Measurements from ENCODE around the gene HMX1. TPM values are rescaled to one million over a fixed set of nuclear protein-coding genes. Genes with fewer than 3 reads are reported as not detected.

The HMX1 gene
- total and polyA plus RNA-seq, 2 donors (not counting 3 experiments of a cell fraction or from before 2014, with no cell fraction given): not detected

DNA sequence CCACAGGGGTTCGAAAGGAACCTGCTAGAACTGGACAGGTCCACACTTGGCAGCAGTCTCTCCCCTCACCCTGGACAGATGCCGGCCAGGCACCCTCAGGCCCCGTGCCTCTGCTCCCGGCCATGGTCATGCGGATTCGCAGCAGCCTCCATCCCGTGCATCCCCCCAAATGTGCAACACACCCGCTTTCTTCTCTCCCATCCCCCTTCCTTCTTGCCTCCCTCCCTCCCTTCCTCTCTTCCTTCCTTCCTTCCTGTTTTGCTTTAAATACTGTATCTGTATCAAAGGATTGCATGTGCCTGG, 35.0 kb upstream of the HMX1 start:
- Histone ChIP-seq H2AFZ (ENCODE audit: low read depth, low read length) (no peak overlapping the region), H3K36me3 (ENCODE audit: control insufficient read depth in 2 of 2, extremely low read depth in 1 of 2, insufficient read depth in 2 of 2, low read length in 2 of 2) (no peaks in the 10 kb centered on the region), H4K20me1 (replicated peaks; ENCODE audit: control insufficient read depth, extremely low read depth, insufficient read depth, low read length) (no peaks in the 10 kb centered on the region), H3K9me1 (replicated peaks; ENCODE audit: control insufficient read depth, extremely low read depth, insufficient read depth, low read length) (no peaks in the 10 kb centered on the region), H3K9ac (replicated peaks; ENCODE audit: extremely low read depth, insufficient read depth, low read length) (no peak overlapping the region), H3K9me3 (replicated peaks; ENCODE audit: control insufficient read depth, insufficient read depth, low read length) (no peaks in the 10 kb centered on the region), H3K4me3 (replicated peaks in 1 of 3; ENCODE audit: insufficient read depth in 1 of 3, low read depth in 1 of 3, low read length in 3 of 3) (no peak overlapping the region), H3K27ac (ENCODE audit: insufficient read depth, low read depth, low read length) (no peak overlapping the region), H3K4me1 (ENCODE audit: control insufficient read depth, extremely low read depth, insufficient read depth, low read length) (no peaks in the 10 kb centered on the region), H3K27me3 (ENCODE audit: control insufficient read depth in 2 of 2, insufficient read depth in 2 of 2, low read length in 2 of 2) (no peaks in the 10 kb centered on the region), H3K79me2 (ENCODE audit: control insufficient read depth, insufficient read depth, low read length) (no peaks in the 10 kb centered on the region), H3K4me2 (ENCODE audit: insufficient read depth, low read length) (no peak overlapping the region)
- CTCF ChIA-PET: no interaction called here
- no peak for DNase-seq (ENCODE audit: low read depth, low spot score)
- POLR2A ChIA-PET: no interaction called here
- FAIRE-seq: no peak
- dilution Hi-C loops (cut with MboI; ENCODE audit: extremely low pct_ligation_motif_present, low sequenced_read_pairs) (no loop called here), intact Hi-C loops (cut with micrococcal nuclease) (no loop called here)
- BruUV-seq (replicated peaks): no TSS peak
- TF ChIP-seq MYC (IDR thresholded peaks at IDR 0.05; ENCODE audit: low read depth, low read length) (no peak), FOS (IDR thresholded peaks at IDR 0.05; ENCODE audit: borderline replicate concordance, insufficient read depth, low read length) (no peak), EZH2 (IDR thresholded peaks at IDR 0.05; ENCODE audit: borderline replicate concordance, low read depth, low read length, severe bottlenecking) (no peak), GATA2 (IDR thresholded peaks at IDR 0.05; ENCODE audit: insufficient read depth, insufficient read length, low read depth, low read length) (no peak), POLR2A (IDR thresholded peaks at IDR 0.05; ENCODE audit: low read depth, low read length) (no peak), POLR2AphosphoS5 (IDR thresholded peaks at IDR 0.05; ENCODE audit: insufficient read depth, low read depth, low read length) (no peak), JUN (IDR thresholded peaks at IDR 0.05; ENCODE audit: borderline replicate concordance, insufficient read depth, insufficient read length, low read depth) (no peak)
- TF ChIP-seq, protein P1, sequence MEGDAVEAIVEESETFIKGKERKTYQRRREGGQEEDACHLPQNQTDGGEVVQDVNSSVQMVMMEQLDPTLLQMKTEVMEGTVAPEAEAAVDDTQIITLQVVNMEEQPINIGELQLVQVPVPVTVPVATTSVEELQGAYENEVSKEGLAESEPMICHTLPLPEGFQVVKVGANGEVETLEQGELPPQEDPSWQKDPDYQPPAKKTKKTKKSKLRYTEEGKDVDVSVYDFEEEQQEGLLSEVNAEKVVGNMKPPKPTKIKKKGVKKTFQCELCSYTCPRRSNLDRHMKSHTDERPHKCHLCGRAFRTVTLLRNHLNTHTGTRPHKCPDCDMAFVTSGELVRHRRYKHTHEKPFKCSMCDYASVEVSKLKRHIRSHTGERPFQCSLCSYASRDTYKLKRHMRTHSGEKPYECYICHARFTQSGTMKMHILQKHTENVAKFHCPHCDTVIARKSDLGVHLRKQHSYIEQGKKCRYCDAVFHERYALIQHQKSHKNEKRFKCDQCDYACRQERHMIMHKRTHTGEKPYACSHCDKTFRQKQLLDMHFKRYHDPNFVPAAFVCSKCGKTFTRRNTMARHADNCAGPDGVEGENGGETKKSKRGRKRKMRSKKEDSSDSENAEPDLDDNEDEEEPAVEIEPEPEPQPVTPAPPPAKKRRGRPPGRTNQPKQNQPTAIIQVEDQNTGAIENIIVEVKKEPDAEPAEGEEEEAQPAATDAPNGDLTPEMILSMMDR (IDR thresholded peaks at IDR 0.05; ENCODE audit: extremely low read depth in 1 of 2, insufficient read depth in 1 of 2, low read depth in 1 of 2, low read length in 2 of 2): no peak
- TF ChIP-seq, protein P2, sequence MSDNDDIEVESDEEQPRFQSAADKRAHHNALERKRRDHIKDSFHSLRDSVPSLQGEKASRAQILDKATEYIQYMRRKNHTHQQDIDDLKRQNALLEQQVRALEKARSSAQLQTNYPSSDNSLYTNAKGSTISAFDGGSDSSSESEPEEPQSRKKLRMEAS (IDR thresholded peaks at IDR 0.05; ENCODE audit: insufficient read depth, insufficient read length): no peak
